Neuronal stem cell (in vitro differentiated cells): Measurements from ENCODE around the gene UGT1A7.
"Not testable (repeated sequence)": the region's sequence is repeated elsewhere in the genome, so short reads cannot be mapped to it uniquely, and the experiment has no call there.

ENCODE experiments used
- DNase-seq: peaks from one replicate; pipeline ENCODE4 v3.0.0-alpha.2; 2013; ENCODE audit warnings: low spot score
- H2AFZ ChIP-seq: one replicate; pipeline ENCODE4 v1.6.1; 2013; ENCODE audit warnings: mild to moderate bottlenecking, low read length, inconsistent platforms
- H2AK5ac ChIP-seq: 2 replicates; pipeline ENCODE4 v1.6.1; 2013; ENCODE audit warnings: low read depth, mild to moderate bottlenecking, inconsistent platforms, low read length, moderate library complexity, mixed read lengths
- H2BK120ac ChIP-seq: 2 replicates; pipeline ENCODE4 v1.6.1; 2013; ENCODE audit warnings: low read depth, mild to moderate bottlenecking, inconsistent platforms, low read length, moderate library complexity, mixed read lengths
- H2BK12ac ChIP-seq: one replicate; pipeline ENCODE4 v1.6.1; 2013; ENCODE audit warnings: low read length, inconsistent platforms
- H2BK15ac ChIP-seq: 2 replicates; pipeline ENCODE4 v1.6.1; 2013; ENCODE audit warnings: mild to moderate bottlenecking, low read length, inconsistent platforms, mixed read lengths
- H2BK5ac ChIP-seq: one replicate; pipeline ENCODE4 v1.6.1; 2013; ENCODE audit warnings: inconsistent platforms, mild to moderate bottlenecking, low read length, moderate library complexity
- H3K14ac ChIP-seq: one replicate; pipeline ENCODE4 v1.6.1; 2013; ENCODE audit warnings: low read length, inconsistent platforms
- H3K18ac ChIP-seq: 2 replicates; pipeline ENCODE4 v1.6.1; 2013; ENCODE audit warnings: low read length, inconsistent platforms
- H3K23ac ChIP-seq: 2 replicates; pipeline ENCODE4 v1.6.1; 2013; ENCODE audit warnings: low read depth, mild to moderate bottlenecking, mixed read lengths, low read length, inconsistent platforms; ENCODE audit not compliant: poor library complexity
- H3K27ac ChIP-seq: replicated peaks from 3 replicates; pipeline ENCODE4 v1.5.1; 2013; ENCODE audit warnings: low read length, inconsistent platforms
- H3K27me3 ChIP-seq, 3 experiments: 2 replicates each; pipeline ENCODE4 v1.6.1; 2013; ENCODE audit warnings: low read length in 3 of 3, mild to moderate bottlenecking in 2 of 3, inconsistent platforms in 1 of 3, low read depth in 1 of 3, mixed read lengths in 1 of 3, moderate library complexity in 1 of 3; ENCODE audit not compliant: control insufficient read depth in 3 of 3, insufficient read depth in 3 of 3
- H3K36me3 ChIP-seq, 2 donors: replicated peaks in 1 of 2; 2 replicates each; pipeline ENCODE4 v1.6.1; 2013; ENCODE audit warnings: low read length in 2 of 2; ENCODE audit not compliant: control insufficient read depth in 2 of 2, insufficient read depth in 2 of 2
- H3K4ac ChIP-seq: 2 replicates; pipeline ENCODE4 v1.6.1; 2013; ENCODE audit warnings: inconsistent platforms, mild to moderate bottlenecking, low read length, moderate library complexity
- H3K4me1 ChIP-seq, 2 donors: 1 replicate in 1 of 2; 2 replicates in 1 of 2; pipeline ENCODE4 v1.6.1; 2013; ENCODE audit warnings: low read length in 2 of 2, low read depth in 1 of 2; ENCODE audit not compliant: control insufficient read depth in 2 of 2, insufficient read depth in 1 of 2
- H3K4me2 ChIP-seq: one replicate; pipeline ENCODE4 v1.6.1; 2013; ENCODE audit warnings: mild to moderate bottlenecking, low read length, inconsistent platforms; ENCODE audit not compliant: insufficient read depth, poor library complexity, severe bottlenecking
- H3K4me3 ChIP-seq, 2 donors: 2 replicates each; pipeline ENCODE4 v1.5.1; 2013; ENCODE audit warnings: low read length in 2 of 2, mild to moderate bottlenecking in 2 of 2, inconsistent platforms in 1 of 2, moderate library complexity in 1 of 2
- H3K79me1 ChIP-seq: one replicate; pipeline ENCODE4 v1.6.1; 2013; ENCODE audit warnings: low read depth, mild to moderate bottlenecking, inconsistent platforms, low read length, moderate library complexity
- H3K9ac ChIP-seq: one replicate; pipeline ENCODE4 v1.6.1; 2013; ENCODE audit warnings: mild to moderate bottlenecking, low read depth, low read length, inconsistent platforms; ENCODE audit not compliant: poor library complexity
- H3K9me3 ChIP-seq, 2 donors: replicated peaks in 1 of 2; 2 replicates each; pipeline versions ENCODE3 to v1.6.1; 2013; ENCODE audit warnings: low read length in 2 of 2, mild to moderate bottlenecking in 2 of 2, inconsistent platforms in 1 of 2, low read depth in 1 of 2, mixed read lengths in 1 of 2, moderate library complexity in 1 of 2; ENCODE audit not compliant: control insufficient read depth in 2 of 2, insufficient read depth in 1 of 2
- H4K8ac ChIP-seq: one replicate; pipeline ENCODE4 v1.6.1; 2013; ENCODE audit warnings: low read depth, mild to moderate bottlenecking, inconsistent platforms, low read length, moderate library complexity
- H4K91ac ChIP-seq: one replicate; pipeline ENCODE4 v1.6.1; 2013; ENCODE audit warnings: low read length, low read depth, mild to moderate bottlenecking, inconsistent platforms; ENCODE audit not compliant: poor library complexity
- WGBS, 2 donors: extraction: QIAGEN DNeasy Blood & Tissue Kit; methylation state at CpG; one replicate each; pipeline ENCODE4 v1.1.7; 2013; ENCODE audit warnings: missing lambda C conversion rate in 2 of 2, mixed read lengths in 1 of 2; ENCODE audit not compliant: insufficient read length in 2 of 2, insufficient replicate concordance in 1 of 2; ENCODE audit errors: extremely low coverage in 2 of 2; 5-methylcytosine and 5-hydroxymethylcytosine counted together

The UGT1A7 gene

GRCh38 chr2:233643128-233643527 is 38.6 kb upstream of the UGT1A7 start:
- Histone ChIP-seq H3K79me1 (no peaks in the 10 kb centered on the region), H2BK12ac (no peak overlapping the region), H3K36me3 (no peaks in the 10 kb centered on the region), H3K27ac (no peak overlapping the region), H3K4me1 (no peaks in the 10 kb centered on the region), H3K14ac (no peak overlapping the region), H2BK15ac (no peak overlapping the region), H3K4me3 (no peak overlapping the region), H3K9ac (no peak overlapping the region), H3K4ac (no peak overlapping the region), H3K23ac (no peak overlapping the region), H4K91ac (no peak overlapping the region), H3K4me2 (no peak overlapping the region), H3K18ac (no peak overlapping the region), H4K8ac (no peak overlapping the region), H3K9me3 (peaks cover 3 to 8% of the 10 kb centered on the region in 2 donors), H2AFZ (no peak overlapping the region), H3K27me3 (no peaks in the 10 kb centered on the region), H2AK5ac (no peak overlapping the region), H2BK5ac (no peak overlapping the region), H2BK120ac (no peak overlapping the region)
- WGBS, 2 donors, result no CpG with 5 or more reads among the region's 1 CpG
- DNase-seq, result no peak

- not testable (repeated sequence) for DNase-seq, H2AK5ac ChIP-seq, H2AFZ ChIP-seq, H2BK15ac ChIP-seq, H2BK5ac ChIP-seq, H4K8ac ChIP-seq, H3K4ac ChIP-seq, H3K4me2 ChIP-seq, H3K36me3 ChIP-seq, H3K9me3 ChIP-seq, H3K4me3 ChIP-seq, H2BK120ac ChIP-seq, H3K23ac ChIP-seq, H2BK12ac ChIP-seq, H3K9ac ChIP-seq, H3K79me1 ChIP-seq, H4K91ac ChIP-seq, H3K27me3 ChIP-seq, H3K27ac ChIP-seq, H3K14ac ChIP-seq, H3K18ac ChIP-seq, H3K4me1 ChIP-seq
- WGBS, 2 donors, result no CpG with 5 or more reads among the region's 3 CpGs
Measured at GRCh38 chr2:233646033-233646432, 35.7 kb upstream of the UGT1A7 start.

GRCh38 chr2:233650981-233651380 is 30.7 kb upstream of the UGT1A7 start:
- no peak overlapping the region for H3K9ac ChIP-seq
- no peak overlapping the region for H3K14ac ChIP-seq
- no peak overlapping the region for H2BK15ac ChIP-seq
- no peak overlapping the region for H2BK12ac ChIP-seq
- H2BK5ac ChIP-seq, result no peak overlapping the region
- H3K36me3 ChIP-seq, result no peaks in the 10 kb centered on the region
- no peak overlapping the region for H4K91ac ChIP-seq
- no peaks in the 10 kb centered on the region for H3K4me1 ChIP-seq
- H3K27ac ChIP-seq, result no peak overlapping the region
- H3K4me2 ChIP-seq, result no peak overlapping the region
- H3K9me3 ChIP-seq, result peaks cover 0 to under 1% of the 10 kb centered on the region in 2 donors
- no CpG with 5 or more reads among the region's 4 CpGs for WGBS, 2 donors
- no peak overlapping the region for H4K8ac ChIP-seq
- H2BK120ac ChIP-seq, result no peak overlapping the region
- no peak for DNase-seq
- H3K23ac ChIP-seq, result no peak overlapping the region
- H3K18ac ChIP-seq, result no peak overlapping the region
- no peak overlapping the region for H3K4me3 ChIP-seq
- peaks cover 0 to 4% (median 0%) of the 10 kb centered on the region in 3 experiments for H3K27me3 ChIP-seq
- no peak overlapping the region for H3K4ac ChIP-seq
- no peaks in the 10 kb centered on the region for H3K79me1 ChIP-seq
- no peak overlapping the region for H2AFZ ChIP-seq
- no peak overlapping the region for H2AK5ac ChIP-seq

GRCh38 chr2:233651430-233651829 is 30.3 kb upstream of the UGT1A7 start:
- H2BK5ac ChIP-seq, result no peak overlapping the region
- H2BK15ac ChIP-seq, result no peak overlapping the region
- no peak overlapping the region for H3K4me2 ChIP-seq
- no peak overlapping the region for H2AK5ac ChIP-seq
- H3K4me1 ChIP-seq, result no peaks in the 10 kb centered on the region
- H2BK12ac ChIP-seq, result no peak overlapping the region
- H3K4me3 ChIP-seq, result no peak overlapping the region
- no peak overlapping the region for H3K14ac ChIP-seq
- H2BK120ac ChIP-seq, result no peak overlapping the region
- H3K27me3 ChIP-seq, result peaks cover 0 to 4% (median 0%) of the 10 kb centered on the region in 3 experiments
- H3K36me3 ChIP-seq, result no peaks in the 10 kb centered on the region
- no CpG with 5 or more reads among the region's 2 CpGs for WGBS, 2 donors
- H3K23ac ChIP-seq, result no peak overlapping the region
- H3K79me1 ChIP-seq, result no peaks in the 10 kb centered on the region
- no peak for DNase-seq
- no peak overlapping the region for H2AFZ ChIP-seq
- H3K18ac ChIP-seq, result no peak overlapping the region
- H3K4ac ChIP-seq, result no peak overlapping the region
- no peak overlapping the region for H3K27ac ChIP-seq
- no peak overlapping the region for H4K8ac ChIP-seq
- H3K9ac ChIP-seq, result no peak overlapping the region
- H4K91ac ChIP-seq, result no peak overlapping the region
- H3K9me3 ChIP-seq, result no peaks in the 10 kb centered on the region
